Neural progenitor cell (in vitro differentiated cells): ENCODE measurements around the gene MAMDC4. TPM values are rescaled to one million over a fixed set of nuclear protein-coding genes. Genes with fewer than 3 reads are reported as not detected.
A peak's percentile ranks its signal among the peaks of the same experiment; 100 is the strongest.
"Not testable (repeated sequence)": the region's sequence is repeated elsewhere in the genome, so short reads cannot be mapped to it uniquely, and the experiment has no call there.

Source experiments
- DNase-seq: peaks from one replicate; pipeline ENCODE4 v3.0.0-alpha.2; 2016; ENCODE audit warnings: low spot score
- H2AFZ ChIP-seq: fragments of 200-600 bp; sonication (generic); replicated peaks from 2 replicates; pipeline ENCODE4 v1.6.1; 2016; ENCODE audit warnings: antibody characterized with exemption
- H3F3A ChIP-seq: fragments of 200-600 bp; sonication (generic); 2 replicates; pipeline ENCODE4 v1.6.1; 2016; ENCODE audit warnings: antibody characterized with exemption, low read depth
- H3K27ac ChIP-seq: fragments of 200-600 bp; sonication (generic); 2 replicates; pipeline ENCODE4 v1.5.1; 2016; ENCODE audit warnings: mild to moderate bottlenecking
- H3K27me3 ChIP-seq: fragments of 200-600 bp; sonication (generic); 2 replicates; pipeline ENCODE4 v1.6.1; 2016; ENCODE audit warnings: mild to moderate bottlenecking, moderate library complexity
- H3K36me3 ChIP-seq: fragments of 200-600 bp; sonication (generic); 2 replicates; pipeline ENCODE4 v1.5.1; 2016
- H3K4me1 ChIP-seq: fragments of 200-600 bp; sonication (generic); 2 replicates; pipeline ENCODE4 v1.6.1; 2016; ENCODE audit warnings: mixed run types
- H3K4me2 ChIP-seq: fragments of 200-600 bp; sonication (generic); 2 replicates; pipeline ENCODE4 v1.6.1; 2016
- H3K4me3 ChIP-seq: fragments of 200-600 bp; sonication (generic); 2 replicates; pipeline ENCODE4 v1.5.1; 2016
- H3K79me2 ChIP-seq: fragments of 200-600 bp; sonication (generic); 2 replicates; pipeline ENCODE4 v1.6.1; 2016; ENCODE audit warnings: low read depth
- H3K9ac ChIP-seq: fragments of 200-600 bp; sonication (generic); 2 replicates; pipeline ENCODE4 v1.6.1; 2016
- H3K9me3 ChIP-seq: fragments of 200-600 bp; sonication (generic); 2 replicates; pipeline ENCODE4 v1.5.1; 2016; ENCODE audit warnings: low read depth
- H4K20me1 ChIP-seq: fragments of 200-600 bp; sonication (generic); 2 replicates; pipeline ENCODE4 v1.6.1; 2016; ENCODE audit warnings: low read depth
- H3K27ac Mint-ChIP-seq: 3 replicates; pipeline ENCODE4 v1.8.0; 2021; ENCODE audit warnings: mixed read lengths
- H3K27me3 Mint-ChIP-seq: 2 replicates; pipeline ENCODE4 v1.8.0; 2022; ENCODE audit warnings: low read depth, mild to moderate bottlenecking, inconsistent platforms, moderate library complexity, mixed read lengths; ENCODE audit not compliant: insufficient read depth
- H3K36me3 Mint-ChIP-seq: 3 replicates; pipeline ENCODE4 v1.8.0; 2021; ENCODE audit warnings: mixed read lengths
- H3K4me1 Mint-ChIP-seq: 3 replicates; pipeline ENCODE4 v1.8.0; 2021; ENCODE audit warnings: mixed read lengths
- H3K4me3 Mint-ChIP-seq: 3 replicates; pipeline ENCODE4 v1.8.0; 2021; ENCODE audit warnings: mild to moderate bottlenecking, moderate library complexity, mixed read lengths
- H3K9me3 Mint-ChIP-seq: 3 replicates; pipeline ENCODE4 v1.8.0; 2020; ENCODE audit warnings: mixed read lengths
- CTCF ChIP-seq: fragments of 200-600 bp; sonication (generic); IDR thresholded peaks from 2 replicates; pipeline ENCODE4 v1.5.1; 2017; ENCODE audit warnings: antibody characterized with exemption, mild to moderate bottlenecking
- EZH2 ChIP-seq: fragments of 200-600 bp; sonication (generic); IDR thresholded peaks from 2 replicates; pipeline ENCODE4 v1.6.1; 2017; ENCODE audit warnings: antibody characterized with exemption, mild to moderate bottlenecking, moderate library complexity
- EZH2phosphoT487 ChIP-seq: fragments of 200-600 bp; sonication (generic); IDR thresholded peaks from 2 replicates; pipeline ENCODE4 v1.6.1; 2017; ENCODE audit warnings: antibody characterized with exemption
- total RNA-seq: library from RNA; depleted of rRNA; stranded (reverse); fragments of >200 nt; gene quantifications from 2 replicates; pipeline ENCODE4 v1.2.3, GENCODE V29; 2015; ENCODE audit warnings: low replicate concordance

Gene MAMDC4
- total RNA-seq, 1 donor from 2014 or later = 2.6 TPM

- no peak overlapping the region for H2AFZ ChIP-seq
- H3K9me3 Mint-ChIP-seq = no peaks in the 10 kb centered on the region
- H3K9ac ChIP-seq = no peak overlapping the region
- no peak overlapping the region for H3K4me2 ChIP-seq
- no peaks in the 10 kb centered on the region for H3K9me3 ChIP-seq
- no peaks in the 10 kb centered on the region for H3K4me1 ChIP-seq
- peaks cover 7% of the 10 kb centered on the region for H4K20me1 ChIP-seq
- H3K4me1 Mint-ChIP-seq = no peaks in the 10 kb centered on the region
- H3K36me3 Mint-ChIP-seq = peaks cover 10% of the 10 kb centered on the region
- TF ChIP-seq EZH2phosphoT487 (no peak), CTCF (no peak), EZH2 (no peak)
- H3K36me3 ChIP-seq = no peaks in the 10 kb centered on the region
- DNase-seq = no peak
- no peak overlapping the region for H3K4me3 Mint-ChIP-seq
- H3K27ac ChIP-seq = no peak overlapping the region
- no peak overlapping the region for H3K27ac Mint-ChIP-seq
- H3K27me3 ChIP-seq = no peaks in the 10 kb centered on the region
- no peaks in the 10 kb centered on the region for H3K79me2 ChIP-seq
- H3K4me3 ChIP-seq = no peak overlapping the region
- H3F3A ChIP-seq = peaks cover 3% of the 10 kb centered on the region
- peaks cover 11% of the 10 kb centered on the region for H3K27me3 Mint-ChIP-seq
Measured at GRCh38 chr9:136831720-136832104, 20.4 kb upstream of the MAMDC4 start.

GRCh38 chr9:136832581-136832980 is 19.6 kb upstream of the MAMDC4 start:
- H2AFZ ChIP-seq = no peak overlapping the region
- no peak overlapping the region for H3K4me3 Mint-ChIP-seq

GRCh38 chr9:136833381-136834048 is 18.6 kb upstream of the MAMDC4 start:
- H3K27me3 Mint-ChIP-seq = peaks cover 11% of the 10 kb centered on the region
- not testable (repeated sequence) for H3K9ac ChIP-seq, H3K4me3 ChIP-seq, H3K4me1 Mint-ChIP-seq, H3K9me3 Mint-ChIP-seq, H2AFZ ChIP-seq, H3K9me3 ChIP-seq, H3K27ac ChIP-seq, H3K79me2 ChIP-seq, H3K27me3 ChIP-seq, DNase-seq, H3K36me3 ChIP-seq, H3K4me3 Mint-ChIP-seq, H3K4me2 ChIP-seq, H3K4me1 ChIP-seq, H3F3A ChIP-seq, H4K20me1 ChIP-seq
- peak overlapping the region; percentile 38 for H3K27ac Mint-ChIP-seq
- peaks cover 10% of the 10 kb centered on the region for H3K36me3 Mint-ChIP-seq

More at GRCh38 chr9:136832581-136832980, 19.6 kb upstream of the MAMDC4 start:
- H3F3A ChIP-seq = peaks cover 3% of the 10 kb centered on the region
- no peak overlapping the region for H3K4me3 ChIP-seq
- TF ChIP-seq CTCF (no peak), EZH2 (no peak), EZH2phosphoT487 (no peak)
- H3K9me3 ChIP-seq = no peaks in the 10 kb centered on the region
- H3K36me3 Mint-ChIP-seq = peaks cover 10% of the 10 kb centered on the region
- no peak for DNase-seq
- no peak overlapping the region for H3K4me2 ChIP-seq
- H3K36me3 ChIP-seq = no peaks in the 10 kb centered on the region
- H3K27ac Mint-ChIP-seq = no peak overlapping the region
- peaks cover 7% of the 10 kb centered on the region for H4K20me1 ChIP-seq
- H3K9ac ChIP-seq = no peak overlapping the region
- no peaks in the 10 kb centered on the region for H3K27me3 ChIP-seq
- H3K27me3 Mint-ChIP-seq = peaks cover 11% of the 10 kb centered on the region
- H3K79me2 ChIP-seq = no peaks in the 10 kb centered on the region
- H3K4me1 Mint-ChIP-seq = no peaks in the 10 kb centered on the region
- H3K9me3 Mint-ChIP-seq = no peaks in the 10 kb centered on the region
- H3K27ac ChIP-seq = no peak overlapping the region
- H3K4me1 ChIP-seq = no peaks in the 10 kb centered on the region

GRCh38 chr9:136835162-136835931 is 16.8 kb upstream of the MAMDC4 start:
- Histone ChIP-seq H3K9ac (no peak overlapping the region), H3K4me2 (no peak overlapping the region), H3K9me3 (no peaks in the 10 kb centered on the region), H3K4me3 (no peak overlapping the region), H3K27ac (no peak overlapping the region), H3K4me1 (peaks cover 6% of the 10 kb centered on the region), H4K20me1 (peaks cover 11% of the 10 kb centered on the region), H3F3A (peaks cover 11% of the 10 kb centered on the region), H2AFZ (no peak overlapping the region), H3K79me2 (no peaks in the 10 kb centered on the region), H3K27me3 (no peaks in the 10 kb centered on the region), H3K36me3 (no peaks in the 10 kb centered on the region)
- H3K9me3 Mint-ChIP-seq = no peaks in the 10 kb centered on the region
- peaks cover 5% of the 10 kb centered on the region for H3K4me1 Mint-ChIP-seq
- no peak for DNase-seq
- TF ChIP-seq CTCF (no peak), EZH2 (no peak), EZH2phosphoT487 (no peak)
- peaks cover 5% of the 10 kb centered on the region for H3K36me3 Mint-ChIP-seq
- no peak overlapping the region for H3K4me3 Mint-ChIP-seq
- no peak overlapping the region for H3K27ac Mint-ChIP-seq
- peaks cover 9% of the 10 kb centered on the region for H3K27me3 Mint-ChIP-seq
